GDM1 (cell line): Measurements from ENCODE around the gene PLAC1.

Source experiments
- DNase-seq: peaks from one replicate; lab custom pipeline; 2025; lab: John Stamatoyannopoulos, UW

The PLAC1 gene

GRCh38 chrX:134658002-134658759 lies at the start of gene PLAC1:
PLAC1 (minus strand) TSS chrX:134658471; CDS start chrX:134566682, 91,789 bp downstream.
- DNase-seq = no peak

GRCh38 chrX:134706138-134706537 lies 47.9 kb upstream of the PLAC1 start:
- DNase-seq = no peak

- DNase-seq = no peak
Observed at GRCh38 chrX:134695999-134696398, 37.7 kb upstream of the PLAC1 start.

GRCh38 chrX:134694333-134695322 lies 36.4 kb upstream of the PLAC1 start:
- DNase-seq = no peak

GRCh38 chrX:134693644-134694043 lies 35.4 kb upstream of the PLAC1 start:
- no peak for DNase-seq

- no peak for DNase-seq
Observed at GRCh38 chrX:134692990-134693389, 34.7 kb upstream of the PLAC1 start.

- DNase-seq = no peak
Observed at GRCh38 chrX:134692233-134692632, 34.0 kb upstream of the PLAC1 start.

- DNase-seq = no peak
Observed at GRCh38 chrX:134691453-134691852, 33.2 kb upstream of the PLAC1 start.

- no peak for DNase-seq
Observed at GRCh38 chrX:134688839-134689238, 30.6 kb upstream of the PLAC1 start.

GRCh38 chrX:134688031-134688823 lies 30.0 kb upstream of the PLAC1 start:
- no peak for DNase-seq

GRCh38 chrX:134685668-134686067 lies 27.4 kb upstream of the PLAC1 start:
- DNase-seq = no peak

- DNase-seq = no peak
Observed at GRCh38 chrX:134684956-134685355, 26.7 kb upstream of the PLAC1 start.

GRCh38 chrX:134683351-134684005 lies 25.2 kb upstream of the PLAC1 start:
- DNase-seq = no peak

GRCh38 chrX:134682081-134682480 lies 23.8 kb upstream of the PLAC1 start:
- DNase-seq = no peak

- DNase-seq = no peak
Observed at GRCh38 chrX:134679644-134680043, 21.4 kb upstream of the PLAC1 start.

GRCh38 chrX:134679221-134679620 lies 20.9 kb upstream of the PLAC1 start:
- DNase-seq = no peak

- no peak for DNase-seq
Observed at GRCh38 chrX:134677332-134677731, 19.1 kb upstream of the PLAC1 start.

GRCh38 chrX:134676436-134676835 lies 18.2 kb upstream of the PLAC1 start:
- DNase-seq = no peak

- no peak for DNase-seq
Observed at GRCh38 chrX:134673123-134673522, 14.9 kb upstream of the PLAC1 start.

- DNase-seq = no peak
Observed at GRCh38 chrX:134672101-134672500, 13.8 kb upstream of the PLAC1 start.

GRCh38 chrX:134671294-134671693 lies 13.0 kb upstream of the PLAC1 start:
- DNase-seq = peak; percentile 6
